SK-N-SH treated with all-trans-retinoic acid at 6 μM for 48 hours (cell line): ENCODE measurements around the gene CA11.

Experiments used
- ARNTL ChIP-seq: fragments of 450-650 bp; formaldehyde crosslinking; IDR thresholded peaks from 2 replicates; pipeline ENCODE4 v1.5.0; 2020; ENCODE audit warnings: low read depth, mild to moderate bottlenecking, moderate library complexity, borderline replicate concordance
- CREB5 ChIP-seq: fragments of 250-450 bp; sonication (Bioruptor Pico); IDR thresholded peaks from 2 replicates; pipeline ENCODE4 v1.5.1; 2020; ENCODE audit warnings: low read depth, mild to moderate bottlenecking, moderate library complexity
- CSDC2 ChIP-seq: fragments of 250-450 bp; sonication (Bioruptor Pico); IDR thresholded peaks from 2 replicates; pipeline ENCODE4 v1.5.0; 2020; ENCODE audit warnings: mild to moderate bottlenecking, moderate library complexity
- CSRNP3 ChIP-seq: fragments of 250-450 bp; sonication (Bioruptor Pico); IDR thresholded peaks from 2 replicates; pipeline ENCODE4 v1.5.1; 2021; ENCODE audit warnings: mild to moderate bottlenecking, moderate library complexity
- GLIS3 ChIP-seq: fragments of 250-450 bp; sonication (Bioruptor Pico); IDR thresholded peaks from 2 replicates; pipeline ENCODE4 v1.5.0; 2020; ENCODE audit warnings: mild to moderate bottlenecking, moderate library complexity
- RARB ChIP-seq: fragments of 250-450 bp; sonication (Bioruptor Pico); IDR thresholded peaks from 2 replicates; pipeline ENCODE4 v1.8.0; 2021; ENCODE audit warnings: mild to moderate bottlenecking, moderate library complexity
- TSHZ2 ChIP-seq: fragments of 250-450 bp; sonication (Bioruptor Pico); IDR thresholded peaks from 2 replicates; pipeline ENCODE4 v1.5.0; 2020; ENCODE audit warnings: mild to moderate bottlenecking, moderate library complexity
- ZFP3 ChIP-seq: fragments of 250-450 bp; sonication (Bioruptor Pico); IDR thresholded peaks from 2 replicates; pipeline ENCODE4 v1.5.0; 2020; ENCODE audit warnings: mild to moderate bottlenecking, moderate library complexity
- ZFP30 ChIP-seq: fragments of 450-650 bp; formaldehyde crosslinking; IDR thresholded peaks from 2 replicates; pipeline ENCODE4 v1.5.0; 2022; ENCODE audit warnings: mild to moderate bottlenecking, moderate library complexity
- ZNF565 ChIP-seq: fragments of 450-650 bp; formaldehyde crosslinking; conservative IDR thresholded peaks from 2 replicates; pipeline ENCODE4 v1.5.0; 2020; ENCODE audit warnings: low read depth, mild to moderate bottlenecking, moderate library complexity

- TF ChIP-seq GLIS3 (CRISPR knock-in tag), result no peak
- no peak for TF ChIP-seq RARB (CRISPR knock-in tag)
- TF ChIP-seq CREB5 (CRISPR knock-in tag), result no peak
- no peak for TF ChIP-seq CSRNP3 (CRISPR knock-in tag)
- TF ChIP-seq ZFP30 (CRISPR knock-in tag), result no peak
- TF ChIP-seq TSHZ2 (CRISPR knock-in tag), result no peak
- TF ChIP-seq ARNTL (CRISPR knock-in tag), result no peak
- no peak for TF ChIP-seq ZFP3 (CRISPR knock-in tag)
- TF ChIP-seq CSDC2 (CRISPR knock-in tag), result no peak
- TF ChIP-seq ZNF565 (CRISPR knock-in tag), result no peak
These were observed 42.5 kb downstream of the CA11 start for GRCh38 chr19:48603449-48603848.
